H1 (cell line): ENCODE measurements around the gene NR2F2. TPM values are rescaled to one million over a fixed set of nuclear protein-coding genes. Genes with fewer than 3 reads are reported as not detected.

ENCODE experiments used
- microRNA counts: library from miRNA; unstranded; fragments of <30 nt; microRNA quantifications from one replicate; lab custom pipeline; 2015
- polyA plus RNA-seq, 7 experiments: library from polyadenylated mRNA; depleted of rRNA in 3 of 7; stranded (reverse) in 5 of 7; unstranded in 2 of 7; fragments of >200 nt in 5 of 7; fragments of 200-250 nt in 2 of 7; gene quantifications; 1 replicate in 5 of 7; 2 replicates in 1 of 7; 4 replicates in 1 of 7; pipeline versions ENCODE4 v1.2.1 to v1.2.3, GENCODE V29; 2011 to 2013; ENCODE audit warnings: missing spikeins in 2 of 7, mixed read lengths in 2 of 7
- total RNA-seq: library from RNA; stranded (reverse); fragmentation: NEBNext Ultra II Directional; extraction: Animal tissue kit (Norgen Biotek cat#: 25700); gene quantifications from 2 replicates; pipeline ENCODE4 v1.2.1, GENCODE V29; 2021

Gene NR2F2
- total and polyA plus RNA-seq, 2 of the 8 experiments (the other 6 are each of a cell fraction or from before 2014, with no cell fraction given): 0.03 TPM; not detected in 1

MicroRNAs encoded within 50 kb of the gene (microRNA counts, 767-probe panel; counts per million panel counts)
- 879 counts per million, percentile 95 among the panel's probes with 10 or more counts for microRNA hsa-miR-1469 (lab: Ali Mortazavi, UCI)
